ENCODE results near the gene COX19. TPM values are rescaled to one million over a fixed set of nuclear protein-coding genes. Genes with fewer than 3 reads are reported as not detected.
A peak's percentile ranks its signal among the peaks of the same experiment; 100 is the strongest.

The COX19 gene
- total RNA-seq, 4 donors from 2014 or later = 15.9 to 41.3 (median 24.7) TPM

DNA sequence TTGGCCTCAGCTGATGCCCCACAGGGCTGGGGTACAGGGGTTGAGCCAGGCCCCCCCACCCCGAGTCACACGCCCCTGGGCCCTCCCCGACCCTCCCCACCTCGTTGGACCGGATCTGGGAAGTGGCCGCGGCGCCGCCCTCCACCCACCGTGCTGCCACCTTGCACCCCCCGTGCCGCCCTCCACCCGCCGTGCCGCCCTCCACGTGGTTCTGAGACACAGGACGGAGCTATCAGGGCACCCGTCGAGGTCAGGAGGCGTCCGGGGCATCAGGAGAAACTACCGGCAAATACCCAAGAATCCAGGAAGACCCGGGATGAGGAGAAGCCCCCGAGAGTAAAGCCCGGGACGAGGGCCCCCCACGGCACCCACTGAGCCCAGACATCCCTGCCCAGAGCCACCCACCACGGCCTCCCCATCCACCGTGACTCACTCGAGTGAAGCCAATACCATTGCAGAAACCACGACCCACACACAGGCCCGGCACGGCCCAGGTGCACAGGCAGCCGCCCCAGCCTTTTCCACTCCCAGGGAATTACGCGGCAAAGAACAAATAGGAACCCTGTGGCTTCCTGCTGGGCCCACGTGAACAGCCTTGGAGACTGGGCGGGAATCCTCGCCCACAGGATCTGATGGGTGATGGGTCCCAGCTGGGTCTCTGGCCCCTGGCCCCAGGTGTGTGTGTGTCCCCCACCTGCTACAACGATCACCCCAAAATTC is 54.8 kb downstream of the COX19 start:
- H3K4me3 ChIP-seq = peak overlapping the region in 2 of 4 donors; percentile 19 to 42
- peaks cover 29 to 76% (median 32%) of the 10 kb centered on the region in 4 donors for H3K4me1 ChIP-seq
- no peaks in the 10 kb centered on the region for H3K36me3 ChIP-seq
- peak in 1 of 2 donors; percentile 59 for TF ChIP-seq POLR2A (IDR thresholded peaks at IDR 0.05)
- TF ChIP-seq, protein P1, sequence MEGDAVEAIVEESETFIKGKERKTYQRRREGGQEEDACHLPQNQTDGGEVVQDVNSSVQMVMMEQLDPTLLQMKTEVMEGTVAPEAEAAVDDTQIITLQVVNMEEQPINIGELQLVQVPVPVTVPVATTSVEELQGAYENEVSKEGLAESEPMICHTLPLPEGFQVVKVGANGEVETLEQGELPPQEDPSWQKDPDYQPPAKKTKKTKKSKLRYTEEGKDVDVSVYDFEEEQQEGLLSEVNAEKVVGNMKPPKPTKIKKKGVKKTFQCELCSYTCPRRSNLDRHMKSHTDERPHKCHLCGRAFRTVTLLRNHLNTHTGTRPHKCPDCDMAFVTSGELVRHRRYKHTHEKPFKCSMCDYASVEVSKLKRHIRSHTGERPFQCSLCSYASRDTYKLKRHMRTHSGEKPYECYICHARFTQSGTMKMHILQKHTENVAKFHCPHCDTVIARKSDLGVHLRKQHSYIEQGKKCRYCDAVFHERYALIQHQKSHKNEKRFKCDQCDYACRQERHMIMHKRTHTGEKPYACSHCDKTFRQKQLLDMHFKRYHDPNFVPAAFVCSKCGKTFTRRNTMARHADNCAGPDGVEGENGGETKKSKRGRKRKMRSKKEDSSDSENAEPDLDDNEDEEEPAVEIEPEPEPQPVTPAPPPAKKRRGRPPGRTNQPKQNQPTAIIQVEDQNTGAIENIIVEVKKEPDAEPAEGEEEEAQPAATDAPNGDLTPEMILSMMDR (IDR thresholded peaks at IDR 0.05) = no peak
- DNase-seq = peak in 2 of 3 donors; percentile 74 to 78
- H3K27ac ChIP-seq = peak overlapping the region in 3 of 4 donors; percentile 46 to 99 (median 89)
- no peaks in the 10 kb centered on the region for H3K27me3 ChIP-seq
- no peaks in the 10 kb centered on the region for H3K9me3 ChIP-seq

- no peaks in the 10 kb centered on the region for H3K36me3 ChIP-seq
- no peaks in the 10 kb centered on the region for H3K9me3 ChIP-seq
- no peaks in the 10 kb centered on the region for H3K27me3 ChIP-seq
- peaks cover 28 to 76% (median 30%) of the 10 kb centered on the region in 4 donors for H3K4me1 ChIP-seq
- TF ChIP-seq, protein P1 (IDR thresholded peaks at IDR 0.05) = no peak
- peak in 1 of 2 donors; percentile 26 for TF ChIP-seq POLR2A (IDR thresholded peaks at IDR 0.05)
- peak overlapping the region in 3 of 4 donors; percentile 46 to 99 (median 89) for H3K27ac ChIP-seq
- DNase-seq = peak in 2 of 3 donors; percentile 70 to 75
- peak overlapping the region in 2 of 4 donors; percentile 19 to 42 for H3K4me3 ChIP-seq
Observed at GRCh38 chr7:919924-920341, 55.4 kb downstream of the COX19 start.

DNA sequence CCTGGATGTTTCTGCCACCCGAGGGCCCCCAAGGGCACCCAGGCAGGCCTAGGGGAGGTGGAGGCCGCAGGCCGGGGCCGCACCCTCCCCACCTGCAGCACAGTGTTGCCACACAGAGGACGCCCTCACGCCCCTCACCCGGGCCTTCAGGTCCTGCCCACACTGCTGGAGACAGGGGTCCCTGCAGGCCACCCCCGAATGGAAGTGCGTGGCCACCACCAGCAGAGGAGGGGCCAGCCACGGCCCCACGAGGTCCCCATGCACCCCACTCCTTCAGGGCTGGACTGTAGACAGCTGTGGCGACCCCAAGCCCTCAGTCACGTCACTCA is 56.3 kb downstream of the COX19 start:
- Histone ChIP-seq H3K27ac (no peak overlapping the region), H3K36me3 (no peaks in the 10 kb centered on the region), H3K4me1 (peaks cover 22 to 76% (median 28%) of the 10 kb centered on the region in 4 donors), H3K27me3 (no peaks in the 10 kb centered on the region), H3K4me3 (no peak overlapping the region), H3K9me3 (no peaks in the 10 kb centered on the region)
- TF ChIP-seq, protein P1 (IDR thresholded peaks at IDR 0.05) = no peak
- TF ChIP-seq POLR2A (IDR thresholded peaks at IDR 0.05) = no peak
- DNase-seq = peak in 2 of 3 donors; percentile 37 to 38

DNA sequence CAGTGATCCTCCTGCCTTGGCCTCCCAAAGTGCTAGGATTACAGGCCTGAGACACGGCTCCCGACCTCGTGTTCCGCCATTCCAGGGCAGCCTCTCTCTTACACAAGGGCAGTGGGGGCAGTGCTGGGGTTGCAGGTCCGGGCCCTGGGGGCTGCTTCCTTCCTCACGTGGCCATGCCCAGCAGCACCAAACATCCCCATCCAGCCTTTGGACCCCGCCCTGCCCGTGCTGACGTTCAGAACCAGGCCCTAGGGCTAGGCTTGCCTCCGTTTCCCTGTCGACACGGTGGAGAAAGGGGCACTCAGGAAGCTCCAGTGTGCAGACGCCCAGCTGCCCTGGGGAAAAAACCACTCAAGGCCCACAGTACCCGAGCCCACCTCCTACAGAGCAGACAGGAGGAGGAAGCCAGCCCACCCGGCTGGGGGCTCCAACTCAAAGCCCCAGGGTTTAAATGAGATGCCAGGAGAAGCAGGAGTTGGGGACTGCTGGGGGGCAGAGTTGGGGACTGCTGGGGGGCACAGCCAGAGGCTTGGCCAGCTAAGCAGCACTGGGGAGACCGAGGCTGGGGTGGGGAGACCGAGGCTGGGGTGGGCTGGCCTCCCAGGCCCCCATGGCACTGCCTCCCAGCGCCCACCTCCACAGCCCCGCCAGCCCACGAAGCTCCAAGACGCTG is 56.8 kb downstream of the COX19 start:
- no peaks in the 10 kb centered on the region for H3K9me3 ChIP-seq
- H3K27me3 ChIP-seq = no peaks in the 10 kb centered on the region
- peak in 2 of 3 donors; percentile 33 to 41 for DNase-seq
- H3K36me3 ChIP-seq = no peaks in the 10 kb centered on the region
- H3K27ac ChIP-seq = no peak overlapping the region
- no peak overlapping the region for H3K4me3 ChIP-seq
- peaks cover 19 to 76% (median 26%) of the 10 kb centered on the region in 4 donors for H3K4me1 ChIP-seq
- no peak for TF ChIP-seq POLR2A (IDR thresholded peaks at IDR 0.05)
- TF ChIP-seq, protein P1 (IDR thresholded peaks at IDR 0.05) = no peak

- no peak for TF ChIP-seq POLR2A (IDR thresholded peaks at IDR 0.05)
- TF ChIP-seq, protein P1 (IDR thresholded peaks at IDR 0.05) = no peak
- peaks cover 17 to 75% (median 22%) of the 10 kb centered on the region in 4 donors for H3K4me1 ChIP-seq
- H3K9me3 ChIP-seq = no peaks in the 10 kb centered on the region
- no peak overlapping the region for H3K4me3 ChIP-seq
- no peaks in the 10 kb centered on the region for H3K36me3 ChIP-seq
- no peak overlapping the region for H3K27ac ChIP-seq
- DNase-seq = no peak
- no peaks in the 10 kb centered on the region for H3K27me3 ChIP-seq
Observed at GRCh38 chr7:918118-918425, 57.3 kb downstream of the COX19 start.
